Activated CD8-positive, alpha-beta memory T cell treated with anti-CD3 and anti-CD28 coated beads for 48 hours (primary cell): ENCODE measurements around the gene PCDHGB4.
"Not testable (repeated sequence)": the region's sequence is repeated elsewhere in the genome, so short reads cannot be mapped to it uniquely, and the experiment has no call there.

Source experiments
- DNase-seq, 3 experiments: peaks; one replicate each; pipeline ENCODE4 v3.0.0-alpha.2; 2020; ENCODE audit warnings: low read depth in 2 of 3, low spot score in 2 of 3

The PCDHGB4 gene

GRCh38 chr5:141387557-141388311 lies at the start of gene PCDHGB4:
Gene PCDHGB4, plus strand, starts transcription at chr5:141387698. Its CDS starts 187 bp downstream, at chr5:141387885.
- DNase-seq, result not testable (repeated sequence)

GRCh38 chr5:141338538-141339306 lies 48.8 kb upstream of the PCDHGB4 start, which contains the start of gene PCDHGA2:
Gene PCDHGA2, plus strand, starts transcription at chr5:141338760.
- no peak for DNase-seq

- not testable (repeated sequence) for DNase-seq
These were observed 46.6 kb upstream of the PCDHGB4 start for GRCh38 chr5:141340781-141341354.

- DNase-seq, result no peak
These were observed 44.7 kb upstream of the PCDHGB4 start for GRCh38 chr5:141342773-141343172.

GRCh38 chr5:141343242-141343952 lies 44.1 kb upstream of the PCDHGB4 start, which contains the start of gene PCDHGA3:
Gene PCDHGA3, plus strand, starts transcription at chr5:141343829. Its CDS starts 205 bp downstream, at chr5:141344034.
- DNase-seq, result no peak

GRCh38 chr5:141343953-141344463 lies 43.5 kb upstream of the PCDHGB4 start:
- DNase-seq, result no peak

- DNase-seq, result no peak
These were observed 42.2 kb upstream of the PCDHGB4 start for GRCh38 chr5:141345327-141345726.

- not testable (repeated sequence) for DNase-seq
These were observed 41.5 kb upstream of the PCDHGB4 start for GRCh38 chr5:141346017-141346416.

GRCh38 chr5:141349917-141350619 lies 37.4 kb upstream of the PCDHGB4 start, which contains the start of gene PCDHGB1:
Gene PCDHGB1, plus strand, starts transcription at chr5:141350099. Its CDS starts 162 bp downstream, at chr5:141350261.
- DNase-seq, result no peak

GRCh38 chr5:141351591-141351990 lies 35.9 kb upstream of the PCDHGB4 start:
- DNase-seq, result no peak

GRCh38 chr5:141354900-141355469 lies 32.5 kb upstream of the PCDHGB4 start, which contains the start of gene PCDHGA4:
Gene PCDHGA4, plus strand, starts transcription at chr5:141355021. Its CDS starts 87 bp downstream, at chr5:141355108.
- DNase-seq, result no peak

- DNase-seq, result no peak
These were observed 31.9 kb upstream of the PCDHGB4 start for GRCh38 chr5:141355641-141356040.

- DNase-seq, result no peak
These were observed 31.4 kb upstream of the PCDHGB4 start for GRCh38 chr5:141356133-141356532.

- no peak for DNase-seq
These were observed 30.5 kb upstream of the PCDHGB4 start for GRCh38 chr5:141356950-141357349.

GRCh38 chr5:141359790-141360426 lies 27.6 kb upstream of the PCDHGB4 start, which contains the start of gene PCDHGB2:
Gene PCDHGB2, plus strand, starts transcription at chr5:141359994. Its CDS starts 142 bp downstream, at chr5:141360136.
- no peak for DNase-seq

- DNase-seq, result no peak
These were observed 26.8 kb upstream of the PCDHGB4 start for GRCh38 chr5:141360685-141361084.

GRCh38 chr5:141362719-141363118 lies 24.8 kb upstream of the PCDHGB4 start:
- no peak for DNase-seq

GRCh38 chr5:141363952-141364660 lies 23.4 kb upstream of the PCDHGB4 start, which contains the start of gene PCDHGA5:
Gene PCDHGA5, plus strand, starts transcription at chr5:141364162. Its CDS starts 169 bp downstream, at chr5:141364331.
- no peak for DNase-seq
